RWPE1 (cell line): ENCODE data around the gene M6PR.
A peak's percentile ranks its signal among the peaks of the same experiment; 100 is the strongest.
"Not testable (repeated sequence)": the region's sequence is repeated elsewhere in the genome, so short reads cannot be mapped to it uniquely, and the experiment has no call there.

Experiments used
- CTCF ChIA-PET: fragments of 350-600 bp; sonication (Branson Sonifier 250); formaldehyde crosslinking; extraction: SDS; loops from one replicate; lab custom pipeline; 2021; lab: Yijun Ruan, JAX
- POLR2A ChIA-PET: fragments of 400-600 bp; formaldehyde crosslinking; extraction: SDS; loops from one replicate; lab custom pipeline; 2020; ENCODE audit warnings: antibody characterized with exemption; ENCODE audit not compliant: low non-redundant PET; lab: Yijun Ruan, JAX
- DNase-seq: peaks from one replicate; pipeline ENCODE4 v3.0.0; 2012; ENCODE audit warnings: low spot score
- H3K27ac ChIP-seq: fragments of 450-650 bp; 2 replicates; pipeline ENCODE4 v1.5.1; 2017
- CTCF ChIP-seq: fragments of 450-650 bp; conservative IDR thresholded peaks from 2 replicates; pipeline ENCODE4 v1.5.1; 2017; ENCODE audit warnings: low read depth, mild to moderate bottlenecking

M6PR gene

DNA sequence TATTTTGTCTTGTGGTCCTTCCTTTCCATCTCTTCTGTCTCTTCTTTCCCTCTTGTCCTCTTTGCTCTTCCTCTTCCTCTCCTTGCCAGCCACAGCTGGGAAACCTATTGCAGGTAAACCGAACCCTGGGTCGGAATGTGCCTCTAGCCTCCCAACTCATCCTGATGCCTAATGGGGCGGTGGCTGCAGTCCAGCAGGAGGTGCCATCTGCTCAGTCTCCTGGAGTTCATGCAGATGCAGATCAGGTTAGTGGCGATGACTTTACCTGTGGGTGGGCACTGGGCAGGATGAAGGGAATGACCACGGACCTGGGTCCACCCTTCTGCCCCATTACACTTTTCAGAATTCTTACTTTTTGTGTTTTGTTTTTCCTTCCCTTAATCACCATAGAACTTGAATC lies 26.9 kb downstream of the M6PR start:
- CTCF ChIA-PET: interaction anchor here (0.5 kb wide), 1 partner anchor 8 kb away, joined by 3 read pairs; the partner anchor contains the start of gene PHC1
- no peak for TF ChIP-seq CTCF
- POLR2A ChIA-PET: no interaction called here
- DNase-seq: no peak
- no peak overlapping the region for H3K27ac ChIP-seq

DNA sequence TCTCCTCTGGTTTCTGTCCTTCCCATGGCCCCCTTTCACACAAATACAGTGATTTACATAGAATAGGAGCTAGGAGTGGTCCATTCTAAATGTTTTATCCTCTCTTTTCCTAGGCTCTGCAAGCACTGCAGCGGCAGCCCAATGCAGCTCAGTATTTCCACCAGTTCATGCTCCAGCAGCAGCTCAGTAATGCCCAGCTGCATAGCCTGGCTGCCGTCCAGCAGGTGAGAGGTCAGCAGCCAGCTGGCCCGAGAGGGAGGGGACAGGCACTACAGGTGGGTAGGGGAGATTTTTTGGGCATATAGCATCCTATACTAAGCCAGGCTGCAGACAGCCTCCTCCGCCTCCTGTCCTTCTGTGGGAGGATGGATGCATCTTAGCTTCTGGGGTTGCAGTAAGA lies 29.8 kb downstream of the M6PR start:
- CTCF ChIA-PET, POLR2A ChIA-PET, DNase-seq, H3K27ac ChIP-seq: not testable (repeated sequence)

DNA sequence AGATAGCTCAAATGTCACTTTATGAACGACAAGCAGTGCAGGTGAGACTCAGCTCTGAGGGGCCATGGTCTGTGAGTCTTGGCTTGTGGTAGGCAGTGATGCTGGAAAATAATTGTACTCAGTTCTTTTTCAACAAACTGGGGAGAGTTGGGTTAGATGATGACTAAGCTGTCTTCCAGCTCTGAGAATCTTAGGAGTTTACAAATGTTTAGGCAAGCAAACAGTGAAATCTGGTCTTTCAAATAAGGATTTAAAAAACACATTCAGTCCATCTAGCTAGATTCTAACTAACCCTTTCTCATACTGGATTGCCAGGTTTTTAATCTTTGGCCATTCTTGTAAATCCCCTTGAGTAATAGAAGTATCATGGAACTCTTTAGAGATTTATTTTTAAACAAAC lies 31.7 kb downstream of the M6PR start:
- DNase-seq: no peak
- POLR2A ChIA-PET: no interaction called here
- no peak for TF ChIP-seq CTCF
- CTCF ChIA-PET: interaction anchor here (0.7 kb wide), 1 partner anchor 374 kb away, joined by 3 read pairs; no protein-coding TSS in a partner anchor
- no peak overlapping the region for H3K27ac ChIP-seq

GRCh38 chr12:8917031-8917430 lies 32.4 kb downstream of the M6PR start:
- POLR2A ChIA-PET: no interaction called here
- H3K27ac ChIP-seq: no peak overlapping the region
- CTCF ChIA-PET: interaction anchor here (0.6 to 0.7 kb wide), 2 partner anchors 373 to 1809 kb away, joined by 3 read pairs; no protein-coding TSS in a partner anchor
- DNase-seq: no peak
- TF ChIP-seq CTCF: no peak

- no peak for TF ChIP-seq CTCF
- ChIA-PET POLR2A (no interaction called here), CTCF (interaction anchor here (0.6 kb wide), 1 partner anchor 181 kb away, joined by 3 read pairs; no protein-coding TSS in a partner anchor)
- DNase-seq: no peak
- no peak overlapping the region for H3K27ac ChIP-seq
Observed at GRCh38 chr12:8916154-8916553, 33.3 kb downstream of the M6PR start.

- H3K27ac ChIP-seq: peak overlapping the region; percentile 90
- peak; percentile 78 for DNase-seq
- no peak for TF ChIP-seq CTCF
- ChIA-PET CTCF (interaction anchor here (0.6 kb wide), 2 partner anchors 8 to 370 kb away, joined by 3 read pairs; no protein-coding TSS in a partner anchor), POLR2A (no interaction called here)
Observed at GRCh38 chr12:8914716-8915526, 34.5 kb downstream of the M6PR start.

DNA sequence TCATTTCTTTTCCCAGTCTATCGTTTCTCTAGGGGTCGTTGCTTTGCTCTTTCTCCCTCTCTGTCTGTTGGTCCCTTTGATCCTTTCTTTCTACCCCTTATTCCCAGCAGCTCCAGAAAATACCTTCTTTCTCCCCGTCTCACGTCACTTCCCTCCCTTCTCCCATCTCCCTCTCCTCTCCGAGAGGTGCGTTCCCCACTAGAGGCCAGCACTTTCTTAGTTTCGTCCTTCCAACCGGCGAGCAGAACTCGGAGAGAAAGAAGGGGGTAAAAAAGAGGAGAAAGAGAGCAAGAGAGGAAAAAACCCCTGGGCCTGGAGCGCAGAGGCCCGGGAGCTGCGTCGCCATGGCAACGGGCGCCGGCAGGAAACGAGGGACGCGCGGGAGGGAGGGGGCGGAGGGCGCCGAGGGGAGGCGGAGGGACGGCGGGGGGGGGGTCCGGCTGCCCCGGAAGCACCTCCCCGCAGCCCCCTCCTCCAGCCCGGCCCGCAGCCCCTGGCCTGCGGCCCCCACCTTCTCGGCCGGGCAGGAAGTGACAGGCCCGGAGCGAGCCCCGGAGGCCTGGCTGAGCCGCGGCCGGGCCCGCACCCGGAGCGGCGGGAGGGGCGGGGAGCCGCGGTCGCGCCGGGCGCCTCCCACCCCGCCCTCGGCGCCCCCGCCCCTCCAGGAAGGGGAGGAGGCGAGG lies 35.3 kb downstream of the M6PR start, which contains the start of gene PHC1:
Gene PHC1, plus strand, starts transcription at position 477 of the 683 bp plus-strand sequence. CDS start 3,169 bp downstream, outside the sequence.
- peak; percentile 64 for DNase-seq
- H3K27ac ChIP-seq: peak within 1 kb of the TSS; percentile 90
- POLR2A ChIA-PET: not testable (repeated sequence)
- CTCF ChIA-PET: interaction anchor here (0.6 to 0.7 kb wide), 2 partner anchors 9 to 136 kb away, joined by 3 read pairs; no protein-coding TSS in a partner anchor
